ENCODE results near the gene POLH. TPM values are rescaled to one million over a fixed set of nuclear protein-coding genes. Genes with fewer than 3 reads are reported as not detected.
"Not testable (repeated sequence)": the region's sequence is repeated elsewhere in the genome, so short reads cannot be mapped to it uniquely, and the experiment has no call there.

The POLH gene
- total RNA-seq, 3 donors from 2014 or later (not counting 1 experiment from before 2014, with no cell fraction given) = 7.7 to 11.2 (median 7.8) TPM

DNA sequence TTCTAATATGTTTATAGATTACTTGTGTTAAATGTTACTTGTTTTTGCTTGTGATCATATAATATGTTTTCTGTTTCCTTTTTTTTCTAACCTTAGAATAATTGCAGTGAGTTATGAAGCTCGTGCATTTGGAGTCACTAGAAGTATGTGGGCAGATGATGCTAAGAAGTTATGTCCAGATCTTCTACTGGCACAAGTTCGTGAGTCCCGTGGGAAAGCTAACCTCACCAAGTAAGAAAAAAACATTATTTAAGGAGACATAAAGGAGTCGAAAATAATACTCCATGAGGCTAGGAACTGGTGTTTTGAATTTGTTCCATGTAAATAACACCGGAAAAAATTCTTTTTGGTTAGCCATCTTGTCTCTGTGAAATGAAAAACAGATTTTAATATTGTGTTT lies 6.9 kb downstream of the POLH start:
- DNase-seq (no peak), ATAC-seq (no peak)
- no peaks in the 10 kb centered on the region for H3K9me3 Mint-ChIP-seq
- H3K27ac ChIP-seq (ENCODE audit: low read length) = no peak overlapping the region
- H3K36me3 ChIP-seq (ENCODE audit: control insufficient read depth, insufficient read depth, low read length) = peaks cover 27% of the 10 kb centered on the region
- peaks cover 22 to 28% of the 10 kb centered on the region in 2 donors for H3K4me1 Mint-ChIP-seq
- no peaks in the 10 kb centered on the region for H3K9me3 ChIP-seq (ENCODE audit: control insufficient read depth, insufficient read depth, low read length)
- intact Hi-C loops (cut with micrococcal nuclease) = no loop called here
- H3K36me3 Mint-ChIP-seq = no peaks in the 10 kb centered on the region
- TF ChIP-seq, protein P1, sequence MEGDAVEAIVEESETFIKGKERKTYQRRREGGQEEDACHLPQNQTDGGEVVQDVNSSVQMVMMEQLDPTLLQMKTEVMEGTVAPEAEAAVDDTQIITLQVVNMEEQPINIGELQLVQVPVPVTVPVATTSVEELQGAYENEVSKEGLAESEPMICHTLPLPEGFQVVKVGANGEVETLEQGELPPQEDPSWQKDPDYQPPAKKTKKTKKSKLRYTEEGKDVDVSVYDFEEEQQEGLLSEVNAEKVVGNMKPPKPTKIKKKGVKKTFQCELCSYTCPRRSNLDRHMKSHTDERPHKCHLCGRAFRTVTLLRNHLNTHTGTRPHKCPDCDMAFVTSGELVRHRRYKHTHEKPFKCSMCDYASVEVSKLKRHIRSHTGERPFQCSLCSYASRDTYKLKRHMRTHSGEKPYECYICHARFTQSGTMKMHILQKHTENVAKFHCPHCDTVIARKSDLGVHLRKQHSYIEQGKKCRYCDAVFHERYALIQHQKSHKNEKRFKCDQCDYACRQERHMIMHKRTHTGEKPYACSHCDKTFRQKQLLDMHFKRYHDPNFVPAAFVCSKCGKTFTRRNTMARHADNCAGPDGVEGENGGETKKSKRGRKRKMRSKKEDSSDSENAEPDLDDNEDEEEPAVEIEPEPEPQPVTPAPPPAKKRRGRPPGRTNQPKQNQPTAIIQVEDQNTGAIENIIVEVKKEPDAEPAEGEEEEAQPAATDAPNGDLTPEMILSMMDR (IDR thresholded peaks at IDR 0.05) = no peak
- WGBS (ENCODE audit: insufficient coverage) = 100% methylated on average over 2 of the region's 5 CpGs
- peaks cover 15% of the 10 kb centered on the region for H3K4me1 ChIP-seq (ENCODE audit: control insufficient read depth, insufficient read depth, low read length)
- no peaks in the 10 kb centered on the region for H3K27me3 Mint-ChIP-seq (ENCODE audit: low read depth in 2 of 2)
- no peak overlapping the region for H3K27ac Mint-ChIP-seq
- no peaks in the 10 kb centered on the region for H3K27me3 ChIP-seq (ENCODE audit: control insufficient read depth, insufficient read depth, low read length)
- H3K4me3 ChIP-seq (ENCODE audit: low read length) = no peak overlapping the region
- H3K4me3 Mint-ChIP-seq = peak overlapping the region; percentile 4

DNA sequence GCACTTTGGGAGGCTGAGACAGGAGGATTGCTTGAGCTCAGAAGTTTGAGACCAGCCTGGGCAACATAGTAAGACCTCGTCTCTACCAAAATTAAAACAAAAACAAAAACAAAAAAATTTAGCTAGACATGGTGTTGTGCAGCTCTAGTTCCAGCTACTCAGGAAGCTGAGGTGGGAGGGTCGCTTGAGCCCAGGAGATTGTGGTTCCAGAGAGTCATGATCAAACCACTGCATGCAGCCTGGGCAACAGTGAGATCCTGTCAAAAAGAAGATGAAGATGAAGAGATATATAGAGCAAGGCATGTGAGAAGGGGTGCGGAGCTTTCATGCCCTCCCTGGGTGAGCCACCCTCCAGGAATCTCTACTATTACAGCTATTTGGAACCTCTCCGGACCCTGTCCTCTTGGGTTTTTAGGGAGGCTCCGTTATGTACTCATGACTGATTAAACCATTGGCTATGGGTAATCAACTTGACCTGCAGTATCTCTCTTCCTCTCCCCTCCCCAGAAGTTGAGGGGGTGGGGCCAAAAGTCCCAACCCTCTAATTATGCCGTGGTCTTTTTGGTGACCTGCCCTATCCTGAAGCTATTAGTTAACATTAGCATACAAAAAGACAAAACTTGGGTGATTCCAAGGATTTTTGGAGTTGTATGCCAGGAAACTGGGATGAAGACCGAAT lies 9.0 kb downstream of the POLH start:
- TF ChIP-seq, protein P1 (IDR thresholded peaks at IDR 0.05) = no peak
- Mint-ChIP-seq H3K4me1 (peaks cover 17 to 21% of the 10 kb centered on the region in 2 donors), H3K27ac (peak overlapping the region; percentile 57 to 77), H3K4me3 (peak overlapping the region; percentile 25), H3K27me3 (ENCODE audit: low read depth in 2 of 2) (no peaks in the 10 kb centered on the region), H3K9me3 (no peaks in the 10 kb centered on the region), H3K36me3 (peaks cover 7% of the 10 kb centered on the region)
- Histone ChIP-seq H3K36me3 (ENCODE audit: control insufficient read depth, insufficient read depth, low read length) (peaks cover 39% of the 10 kb centered on the region), H3K9me3 (ENCODE audit: control insufficient read depth, insufficient read depth, low read length) (no peaks in the 10 kb centered on the region), H3K27me3 (ENCODE audit: control insufficient read depth, insufficient read depth, low read length) (no peaks in the 10 kb centered on the region), H3K4me3 (ENCODE audit: low read length) (no peak overlapping the region), H3K27ac (ENCODE audit: low read length) (peak overlapping the region; percentile 4), H3K4me1 (ENCODE audit: control insufficient read depth, insufficient read depth, low read length) (peaks cover 15% of the 10 kb centered on the region)
- DNase-seq = peak in 1 of 2 donors; percentile 30
- intact Hi-C loops (cut with micrococcal nuclease) = no loop called here
- ATAC-seq = peak in 2 of 3 donors; percentile 35 to 57
- 65% methylated on average over 4 of the region's 7 CpGs for WGBS (ENCODE audit: insufficient coverage)

DNA sequence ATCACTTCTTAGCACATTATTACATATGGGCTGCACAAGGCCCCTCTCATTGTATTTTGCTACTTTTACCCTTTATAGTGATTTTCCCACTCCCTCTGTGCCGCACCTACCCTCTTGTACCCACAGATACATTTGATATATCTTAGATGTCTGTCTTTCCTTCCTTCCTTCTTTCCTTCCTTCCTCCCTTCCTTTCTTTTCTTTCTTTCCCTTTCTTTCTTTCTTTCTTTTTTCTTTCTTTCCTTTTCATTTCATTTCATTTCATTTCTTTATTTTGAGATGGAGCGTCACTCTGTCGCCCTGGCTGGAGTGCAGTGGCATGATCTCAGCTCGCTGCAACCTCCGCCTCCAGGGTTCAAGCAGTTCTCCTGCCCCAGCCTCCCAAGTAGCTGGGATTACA lies 12.2 kb downstream of the POLH start:
- Mint-ChIP-seq H3K9me3 (no peaks in the 10 kb centered on the region), H3K4me3 (no peak overlapping the region), H3K36me3 (peaks cover 7% of the 10 kb centered on the region), H3K4me1 (peaks cover 17 to 21% of the 10 kb centered on the region in 2 donors), H3K27ac (no peak overlapping the region), H3K27me3 (ENCODE audit: low read depth in 2 of 2) (no peaks in the 10 kb centered on the region)
- WGBS (ENCODE audit: insufficient coverage) = 98% methylated on average over 5 of the region's 5 CpGs
- DNase-seq = no peak
- H3K36me3 ChIP-seq (ENCODE audit: control insufficient read depth, insufficient read depth, low read length) = peaks cover 50% of the 10 kb centered on the region
- ATAC-seq = no peak
- TF ChIP-seq, protein P1 (IDR thresholded peaks at IDR 0.05) = no peak
- H3K4me1 ChIP-seq (ENCODE audit: control insufficient read depth, insufficient read depth, low read length) = peaks cover 15% of the 10 kb centered on the region
- no peak overlapping the region for H3K27ac ChIP-seq (ENCODE audit: low read length)
- intact Hi-C loops (cut with micrococcal nuclease) = no loop called here
- H3K27me3 ChIP-seq (ENCODE audit: control insufficient read depth, insufficient read depth, low read length) = no peaks in the 10 kb centered on the region
- H3K4me3 ChIP-seq (ENCODE audit: low read length) = no peak overlapping the region
- H3K9me3 ChIP-seq (ENCODE audit: control insufficient read depth, insufficient read depth, low read length) = no peaks in the 10 kb centered on the region

DNA sequence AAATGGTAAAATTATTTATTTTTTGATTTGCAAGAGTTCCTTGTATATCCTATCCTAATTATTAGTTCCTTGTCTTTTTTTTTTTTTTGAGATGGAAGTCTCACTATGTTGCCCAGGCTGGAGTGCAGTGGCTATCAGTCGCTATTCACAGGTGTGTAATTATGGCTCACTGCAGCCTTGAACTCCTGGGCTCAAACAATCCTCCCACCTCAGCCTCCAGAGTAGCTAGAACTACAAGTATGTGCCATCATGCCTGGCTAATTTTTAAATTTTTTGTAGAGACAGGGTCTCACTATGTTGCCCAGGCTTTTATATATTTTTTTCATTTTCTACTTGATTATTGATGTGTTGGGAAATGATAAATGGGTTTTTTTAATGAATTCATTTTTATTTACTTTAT lies 13.6 kb downstream of the POLH start:
- Histone ChIP-seq H3K36me3 (ENCODE audit: control insufficient read depth, insufficient read depth, low read length) (peaks cover 48% of the 10 kb centered on the region), H3K4me1 (ENCODE audit: control insufficient read depth, insufficient read depth, low read length) (peaks cover 12% of the 10 kb centered on the region)
- intact Hi-C loops (cut with micrococcal nuclease); ATAC-seq; H3K27ac ChIP-seq (ENCODE audit: low read length); H3K4me3 ChIP-seq (ENCODE audit: low read length); H3K27me3 ChIP-seq (ENCODE audit: control insufficient read depth, insufficient read depth, low read length); H3K9me3 Mint-ChIP-seq; H3K4me3 Mint-ChIP-seq; H3K36me3 Mint-ChIP-seq; H3K27ac Mint-ChIP-seq; H3K9me3 ChIP-seq (ENCODE audit: control insufficient read depth, insufficient read depth, low read length); DNase-seq; H3K27me3 Mint-ChIP-seq (ENCODE audit: low read depth in 2 of 2): not testable (repeated sequence)
- H3K4me1 Mint-ChIP-seq = peaks cover 10 to 12% of the 10 kb centered on the region in 2 donors
- 100% methylated on average over 1 of the region's 1 CpG for WGBS (ENCODE audit: insufficient coverage)

Data from natural killer cell (primary cell).